ENCODE data around the gene FADS6.

GRCh38 chr17:74916851-74917199, 23.4 kb upstream of the FADS6 start:
- TF ChIP-seq SIN3A (IDR thresholded peaks at IDR 0.05; ENCODE audit: borderline replicate concordance, insufficient read depth, low read length) = no peak
- TF ChIP-seq POLR2AphosphoS5 (IDR thresholded peaks at IDR 0.05; ENCODE audit: low read depth, low read length) = no peak
- TF ChIP-seq REST (IDR thresholded peaks at IDR 0.05; ENCODE audit: insufficient read depth in 1 of 2, low read depth in 2 of 2, low read length in 2 of 2) = no peak
- no peak for TF ChIP-seq FOXP2 (optimal IDR thresholded peaks at IDR 0.05; ENCODE audit: borderline replicate concordance, extremely low read depth, extremely low read length, insufficient read depth)
- no peak for TF ChIP-seq TAF1 (IDR thresholded peaks at IDR 0.05; ENCODE audit: borderline replicate concordance, insufficient read depth, low read length)
